DLD1 (cell line): ENCODE data around the gene NCF1.
"Not testable (repeated sequence)": the region's sequence is repeated elsewhere in the genome, so short reads cannot be mapped to it uniquely, and the experiment has no call there.

Experiments used
- in situ Hi-C: cut with HindIII; loops from 2 replicates; pipeline ENCODE4 v1.10.0; 2017; ENCODE audit warnings: low sequenced_read_pairs

The NCF1 gene

DNA sequence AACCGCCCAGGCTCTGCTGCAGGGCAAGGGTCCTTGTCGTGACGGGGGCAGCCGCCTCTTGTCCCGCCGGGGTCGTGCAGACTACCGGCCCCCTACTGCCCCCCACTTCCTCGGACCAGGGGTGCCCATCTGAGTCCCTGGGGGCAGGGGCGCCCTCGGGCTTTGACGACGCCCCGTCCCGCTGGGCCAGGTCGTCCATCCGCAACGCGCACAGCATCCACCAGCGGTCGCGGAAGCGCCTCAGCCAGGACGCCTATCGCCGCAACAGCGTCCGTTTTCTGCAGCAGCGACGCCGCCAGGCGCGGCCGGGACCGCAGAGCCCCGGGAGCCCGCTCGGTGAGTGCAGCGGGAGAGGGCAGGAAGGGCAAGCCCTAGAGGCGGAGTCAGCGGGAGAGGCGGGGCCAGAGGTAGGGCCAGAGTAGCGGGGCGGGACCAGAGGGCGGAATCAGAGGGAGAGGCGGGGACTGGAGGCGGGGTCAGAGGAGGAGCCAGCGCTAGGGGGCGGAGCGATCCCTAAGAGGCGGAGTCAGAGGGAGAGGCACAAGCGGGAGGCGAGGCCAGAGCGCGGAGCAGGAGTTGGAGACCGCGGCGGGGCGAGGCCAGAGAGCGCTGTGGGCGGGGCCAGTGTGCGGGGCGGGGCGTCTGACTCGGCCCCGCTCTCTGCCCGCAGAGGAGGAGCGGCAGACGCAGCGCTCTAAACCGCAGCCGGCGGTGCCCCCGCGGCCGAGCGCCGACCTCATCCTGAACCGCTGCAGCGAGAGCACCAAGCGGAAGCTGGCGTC, 14.7 kb downstream of the NCF1 start:
- in situ Hi-C loops = not testable (repeated sequence)

DNA sequence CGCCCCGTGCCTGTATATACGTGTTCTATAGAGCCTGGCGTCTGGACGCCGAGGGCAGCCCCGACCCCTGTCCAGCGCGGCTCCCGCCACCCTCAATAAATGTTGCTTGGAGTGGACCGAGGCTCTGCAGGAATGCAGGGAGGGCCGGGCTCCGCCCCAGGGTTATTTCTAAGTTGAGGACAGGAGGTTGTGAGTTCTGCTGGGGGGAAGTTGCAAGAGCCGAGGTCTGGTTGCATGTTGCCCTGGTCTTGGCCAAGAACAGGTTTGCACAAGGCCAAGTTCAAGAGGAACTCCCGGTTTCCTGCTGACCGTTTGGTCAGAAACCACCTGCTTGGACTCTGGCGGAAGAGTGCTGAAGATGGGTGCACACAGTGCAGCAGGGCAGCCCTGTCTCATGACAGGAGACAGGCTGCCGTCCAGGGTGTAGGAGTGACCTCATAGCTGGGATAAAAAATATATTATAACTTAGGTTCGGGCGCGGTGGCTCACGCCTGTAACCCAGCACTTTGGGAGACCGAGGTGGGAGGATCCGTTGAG, 15.5 kb downstream of the NCF1 start:
- in situ Hi-C loops = not testable (repeated sequence)

DNA sequence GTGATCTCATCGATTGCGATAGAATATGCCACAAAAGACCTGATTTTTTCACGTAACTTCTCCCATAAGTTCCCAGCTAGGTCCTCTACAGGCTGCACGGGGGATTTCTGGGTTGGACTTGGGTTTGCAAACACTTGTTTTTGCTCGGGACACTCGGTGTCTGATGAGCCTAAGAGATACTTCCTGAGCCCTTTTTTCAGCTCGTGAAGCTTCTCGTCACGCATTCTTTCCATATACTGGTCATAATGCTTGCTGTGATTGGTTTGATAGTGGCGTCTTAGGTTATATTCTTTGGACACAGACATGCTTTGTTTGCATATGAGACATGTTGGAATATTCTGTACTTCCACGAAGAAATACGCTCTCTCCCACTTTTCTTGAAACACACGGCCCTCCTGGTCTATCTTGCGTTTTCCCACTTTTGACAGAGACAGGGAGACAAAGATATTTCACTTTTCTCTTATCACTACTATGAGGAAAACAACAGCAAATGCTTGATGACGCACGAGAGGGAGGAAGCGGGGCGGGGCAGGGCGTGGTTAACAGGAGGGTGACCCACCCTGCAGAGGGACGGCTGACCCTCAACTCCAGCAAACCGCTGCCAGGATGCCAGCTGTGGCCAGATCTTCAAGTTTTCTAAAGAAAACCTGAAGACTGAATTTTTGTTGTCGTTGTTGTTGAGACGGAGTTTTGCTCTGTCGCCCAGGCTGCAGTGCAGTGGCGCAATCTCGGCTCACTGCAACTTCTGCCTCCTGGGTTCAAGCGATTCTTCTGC, 24.2 kb downstream of the NCF1 start:
- in situ Hi-C loops = not testable (repeated sequence)

DNA sequence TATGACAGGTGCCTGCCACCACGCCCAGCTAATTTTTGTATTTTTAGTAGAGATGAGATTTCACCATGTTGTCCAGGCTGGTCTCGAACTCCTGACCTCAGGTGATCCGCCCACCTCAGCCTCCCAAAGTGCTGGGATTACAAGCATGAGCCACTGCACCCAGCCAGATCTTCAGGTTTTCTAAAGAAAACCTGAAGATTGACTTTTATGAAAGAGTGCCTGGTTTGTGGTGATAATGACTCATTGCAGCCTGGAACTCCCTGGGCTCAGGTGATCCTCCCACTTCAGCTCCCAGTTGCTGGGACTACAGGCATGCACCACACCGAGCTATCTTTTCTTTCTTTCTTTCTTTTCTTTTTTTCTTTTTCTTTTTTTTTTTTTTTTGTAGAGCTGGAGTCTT, 24.8 kb downstream of the NCF1 start:
- in situ Hi-C loops = not testable (repeated sequence)

DNA sequence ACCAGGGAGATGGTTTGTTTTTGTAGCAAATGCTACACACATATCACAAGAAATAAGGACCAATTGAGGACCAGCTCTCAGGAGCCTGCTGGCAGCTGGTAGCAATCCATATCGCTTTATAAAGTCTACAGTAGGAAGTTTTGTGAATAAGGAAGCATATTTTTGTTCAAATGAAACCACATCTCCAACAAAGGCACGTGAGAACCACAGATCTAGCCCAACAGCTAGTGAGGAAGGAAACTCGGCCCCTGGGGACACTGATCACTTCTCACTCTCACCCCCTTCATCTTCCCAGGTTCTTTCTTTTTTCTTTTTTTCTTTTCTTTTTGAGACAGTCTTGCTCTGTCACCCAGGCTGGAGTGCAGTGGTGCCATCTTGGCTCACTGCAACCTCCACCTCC, 42.1 kb downstream of the NCF1 start:
- in situ Hi-C loops = not testable (repeated sequence)

DNA sequence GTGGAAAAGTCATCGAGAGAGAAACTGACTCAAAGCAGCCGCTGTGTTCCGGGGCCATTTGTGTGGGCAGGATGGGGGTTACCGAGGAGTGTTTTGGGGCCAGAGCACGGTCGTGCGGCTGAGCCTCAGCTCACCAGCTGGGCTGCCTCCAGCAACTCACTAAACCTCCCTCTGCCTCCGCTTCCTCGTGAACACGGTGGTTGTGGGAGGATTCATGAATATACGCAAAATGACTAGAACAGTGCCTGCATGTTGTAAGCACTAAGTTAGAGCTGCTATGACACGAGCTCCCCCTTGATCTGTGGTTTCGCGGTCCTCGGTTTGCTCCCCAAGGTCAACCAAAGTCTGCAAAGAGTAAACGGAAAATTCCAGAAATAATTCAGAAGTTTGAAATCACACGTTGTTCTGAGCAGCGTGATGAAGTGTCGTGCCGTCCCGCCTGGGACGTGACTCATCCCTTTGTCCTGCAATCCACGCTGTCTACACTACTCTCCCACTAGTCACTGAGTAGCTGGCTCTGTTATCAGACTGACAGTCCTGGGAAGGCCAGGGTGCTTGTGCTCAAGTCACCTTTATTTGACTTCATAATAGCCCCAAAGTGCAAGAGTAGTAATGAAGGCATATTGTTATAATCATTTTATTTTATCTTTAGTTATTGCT, 46.5 kb downstream of the NCF1 start:
- in situ Hi-C loops = not testable (repeated sequence)

DNA sequence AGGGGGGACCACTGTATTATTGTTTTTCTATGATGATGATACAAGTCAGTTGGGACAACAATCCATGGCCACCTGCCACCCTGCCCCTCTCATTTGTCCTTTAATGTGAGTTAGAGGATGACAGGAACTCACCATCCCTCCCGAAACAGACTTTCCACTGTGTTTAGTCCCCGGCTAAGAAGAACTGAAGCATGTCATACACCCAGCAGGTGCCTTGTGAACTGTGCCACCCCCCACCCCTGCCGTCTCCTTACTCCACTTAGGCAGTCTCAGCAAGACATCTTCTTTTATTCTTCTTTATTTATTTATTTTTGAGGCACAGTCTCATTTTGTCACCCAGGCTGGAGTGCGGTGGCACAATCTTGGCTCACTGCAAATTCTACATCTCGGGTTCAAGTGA, 47.4 kb downstream of the NCF1 start:
- in situ Hi-C loops = not testable (repeated sequence)

DNA sequence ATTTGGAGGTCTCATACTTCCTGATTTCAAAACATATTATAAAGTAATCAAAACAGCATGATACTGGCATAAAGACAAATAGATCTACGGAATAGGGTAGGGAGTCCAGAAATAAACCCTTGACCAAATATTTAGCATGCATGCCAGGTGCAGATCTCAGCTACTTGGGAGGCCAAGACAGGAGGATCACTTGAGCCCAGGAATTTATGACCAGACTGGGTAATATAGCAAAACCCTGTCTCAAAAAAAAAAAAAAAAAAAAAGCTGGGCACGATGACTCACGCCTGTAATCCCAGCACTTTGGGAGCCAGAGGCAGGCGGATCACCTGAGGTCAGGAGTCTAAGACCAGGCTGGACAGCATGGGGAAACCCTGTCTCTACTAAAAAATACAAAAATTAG, 56.1 kb downstream of the NCF1 start:
- in situ Hi-C loops = not testable (repeated sequence)

DNA sequence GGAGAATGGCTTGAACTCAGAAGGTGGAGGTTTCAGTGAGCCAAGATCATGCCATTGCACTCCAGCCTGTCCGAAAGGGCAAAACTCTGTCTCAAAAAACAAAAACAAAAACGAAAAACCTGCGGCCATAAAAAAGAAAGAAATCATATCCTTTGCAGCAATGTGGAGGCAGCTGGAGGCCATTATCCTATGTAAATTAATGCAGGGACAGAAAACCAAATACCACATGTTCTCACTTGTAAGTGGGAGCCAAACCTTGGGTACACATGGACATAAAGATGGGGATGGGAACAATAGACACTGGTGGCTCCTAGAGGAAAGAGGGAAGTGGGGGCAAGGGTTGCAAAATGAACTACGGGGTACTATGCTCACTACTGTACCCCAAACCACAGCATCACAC, 56.6 kb downstream of the NCF1 start:
- in situ Hi-C loops = not testable (repeated sequence)
